Chondrocyte (in vitro differentiated cells): ENCODE data around the gene IFNK. TPM values are rescaled to one million over a fixed set of nuclear protein-coding genes. Genes with fewer than 3 reads are reported as not detected.

Experiments
- DNase-seq: peaks from one replicate; pipeline ENCODE4 v3.0.0; 2021; ENCODE audit warnings: mixed read lengths, low spot score
- H3K27ac Mint-ChIP-seq: one replicate; pipeline ENCODE4 v1.8.0; 2021; ENCODE audit warnings: mild to moderate bottlenecking, moderate library complexity, mixed read lengths; ENCODE audit not compliant: unreplicated experiment
- H3K27me3 Mint-ChIP-seq: 2 replicates; pipeline ENCODE4 v1.8.0; 2021; ENCODE audit warnings: low read depth, mixed read lengths
- H3K36me3 Mint-ChIP-seq: 2 replicates; pipeline ENCODE4 v1.8.0; 2021; ENCODE audit warnings: low read depth, mixed read lengths
- H3K4me1 Mint-ChIP-seq: 2 replicates; pipeline ENCODE4 v1.8.0; 2021; ENCODE audit warnings: low read depth, mild to moderate bottlenecking, mixed read lengths
- H3K4me3 Mint-ChIP-seq: one replicate; pipeline ENCODE4 v1.8.0; 2021; ENCODE audit warnings: mild to moderate bottlenecking, moderate library complexity, mixed read lengths; ENCODE audit not compliant: unreplicated experiment
- H3K9me3 Mint-ChIP-seq: 2 replicates; pipeline ENCODE4 v1.8.0; 2021; ENCODE audit warnings: low read depth, mixed read lengths
- total RNA-seq: library from RNA; stranded (reverse); gene quantifications from 3 replicates; pipeline ENCODE4 v1.2.1, GENCODE V29; 2021
- TF ChIP-seq, protein P1 (sequence below): fragments of 200-600 bp; sonication (generic); IDR thresholded peaks from 2 replicates; pipeline ENCODE4 v1.5.0; 2021; ENCODE audit warnings: antibody characterized with exemption, mild to moderate bottlenecking, moderate library complexity

Gene IFNK
- total RNA-seq, 1 donor from 2014 or later: not detected

GRCh38 chr9:27519466-27520465 is 4.3 kb upstream of the IFNK start:
- no peaks in the 10 kb centered on the region for H3K4me1 Mint-ChIP-seq
- peaks cover 5% of the 10 kb centered on the region for H3K36me3 Mint-ChIP-seq
- no peak overlapping the region for H3K4me3 Mint-ChIP-seq
- H3K9me3 Mint-ChIP-seq: no peaks in the 10 kb centered on the region
- TF ChIP-seq, protein P1, sequence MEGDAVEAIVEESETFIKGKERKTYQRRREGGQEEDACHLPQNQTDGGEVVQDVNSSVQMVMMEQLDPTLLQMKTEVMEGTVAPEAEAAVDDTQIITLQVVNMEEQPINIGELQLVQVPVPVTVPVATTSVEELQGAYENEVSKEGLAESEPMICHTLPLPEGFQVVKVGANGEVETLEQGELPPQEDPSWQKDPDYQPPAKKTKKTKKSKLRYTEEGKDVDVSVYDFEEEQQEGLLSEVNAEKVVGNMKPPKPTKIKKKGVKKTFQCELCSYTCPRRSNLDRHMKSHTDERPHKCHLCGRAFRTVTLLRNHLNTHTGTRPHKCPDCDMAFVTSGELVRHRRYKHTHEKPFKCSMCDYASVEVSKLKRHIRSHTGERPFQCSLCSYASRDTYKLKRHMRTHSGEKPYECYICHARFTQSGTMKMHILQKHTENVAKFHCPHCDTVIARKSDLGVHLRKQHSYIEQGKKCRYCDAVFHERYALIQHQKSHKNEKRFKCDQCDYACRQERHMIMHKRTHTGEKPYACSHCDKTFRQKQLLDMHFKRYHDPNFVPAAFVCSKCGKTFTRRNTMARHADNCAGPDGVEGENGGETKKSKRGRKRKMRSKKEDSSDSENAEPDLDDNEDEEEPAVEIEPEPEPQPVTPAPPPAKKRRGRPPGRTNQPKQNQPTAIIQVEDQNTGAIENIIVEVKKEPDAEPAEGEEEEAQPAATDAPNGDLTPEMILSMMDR: no peak
- H3K27ac Mint-ChIP-seq: no peak overlapping the region
- peaks cover 7% of the 10 kb centered on the region for H3K27me3 Mint-ChIP-seq
- DNase-seq: no peak

GRCh38 chr9:27520986-27521385 is 3.1 kb upstream of the IFNK start:
- Mint-ChIP-seq H3K36me3 (peaks cover 5% of the 10 kb centered on the region), H3K27me3 (peaks cover 9% of the 10 kb centered on the region), H3K27ac (no peak overlapping the region), H3K4me3 (no peak overlapping the region), H3K9me3 (no peaks in the 10 kb centered on the region), H3K4me1 (no peaks in the 10 kb centered on the region)
- TF ChIP-seq, protein P1: no peak
- no peak for DNase-seq

GRCh38 chr9:27523141-27523540 is 949 bp upstream of the IFNK start:
- Mint-ChIP-seq H3K9me3 (no peaks in the 10 kb centered on the region), H3K4me1 (peaks cover 11% of the 10 kb centered on the region), H3K4me3 (no peak overlapping the region), H3K36me3 (peaks cover 5% of the 10 kb centered on the region), H3K27ac (no peak overlapping the region), H3K27me3 (peaks cover 9% of the 10 kb centered on the region)
- DNase-seq: no peak
- TF ChIP-seq, protein P1: no peak

DNA sequence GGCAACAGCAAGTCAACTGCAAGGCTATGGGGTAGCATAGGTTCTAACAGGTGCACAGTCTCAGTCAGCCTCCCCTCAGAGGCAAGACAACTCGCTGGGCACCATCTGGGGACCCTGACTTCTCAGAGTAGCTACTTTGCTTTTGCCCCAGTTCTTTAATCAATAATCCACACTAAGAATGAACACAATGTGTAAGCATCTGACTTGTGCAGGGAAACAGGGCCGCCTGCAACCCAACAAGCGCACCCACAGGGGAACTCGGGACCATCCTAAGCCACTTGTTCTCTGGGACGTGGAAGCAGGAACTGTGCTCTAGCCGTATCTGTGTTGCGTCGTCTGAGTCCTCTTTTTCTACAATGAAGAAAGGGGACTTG is 3.6 kb downstream of the IFNK start:
- H3K9me3 Mint-ChIP-seq: no peaks in the 10 kb centered on the region
- H3K36me3 Mint-ChIP-seq: peaks cover 3% of the 10 kb centered on the region
- H3K27me3 Mint-ChIP-seq: peaks cover 9% of the 10 kb centered on the region
- no peak for DNase-seq
- H3K4me3 Mint-ChIP-seq: peak overlapping the region; percentile 88
- peaks cover 26% of the 10 kb centered on the region for H3K4me1 Mint-ChIP-seq
- no peak overlapping the region for H3K27ac Mint-ChIP-seq
- TF ChIP-seq, protein P1: no peak

GRCh38 chr9:27528076-27528885 is 4.2 kb downstream of the IFNK start:
- no peak overlapping the region for H3K27ac Mint-ChIP-seq
- no peak for DNase-seq
- H3K36me3 Mint-ChIP-seq: peaks cover 3% of the 10 kb centered on the region
- peaks cover 26% of the 10 kb centered on the region for H3K4me1 Mint-ChIP-seq
- H3K9me3 Mint-ChIP-seq: no peaks in the 10 kb centered on the region
- TF ChIP-seq, protein P1: no peak
- peak overlapping the region; percentile 88 for H3K4me3 Mint-ChIP-seq
- peaks cover 9% of the 10 kb centered on the region for H3K27me3 Mint-ChIP-seq
